ENCODE results near the gene BOC.

- TF ChIP-seq CTCF (IDR thresholded peaks at IDR 0.05), result no peak
- no peak for TF ChIP-seq POLR2A (IDR thresholded peaks at IDR 0.05)
Measured at GRCh38 chr3:113243071-113243470, 31.7 kb downstream of the BOC start.
